Ramos (cell line): ENCODE results near the gene SPNS1.

Source experiments
- in situ Hi-C: fragments of 300-500 bp; cut with MboI; formaldehyde crosslinking; loops from one replicate; pipeline ENCODE4 v1.14.3; 2022; ENCODE audit warnings: low sequenced_read_pairs; ENCODE audit not compliant: unreplicated experiment

SPNS1 gene

GRCh38 chr16:29022196-29022595 lies 47.6 kb downstream of the SPNS1 start:
- in situ Hi-C loops = no loop called here

DNA sequence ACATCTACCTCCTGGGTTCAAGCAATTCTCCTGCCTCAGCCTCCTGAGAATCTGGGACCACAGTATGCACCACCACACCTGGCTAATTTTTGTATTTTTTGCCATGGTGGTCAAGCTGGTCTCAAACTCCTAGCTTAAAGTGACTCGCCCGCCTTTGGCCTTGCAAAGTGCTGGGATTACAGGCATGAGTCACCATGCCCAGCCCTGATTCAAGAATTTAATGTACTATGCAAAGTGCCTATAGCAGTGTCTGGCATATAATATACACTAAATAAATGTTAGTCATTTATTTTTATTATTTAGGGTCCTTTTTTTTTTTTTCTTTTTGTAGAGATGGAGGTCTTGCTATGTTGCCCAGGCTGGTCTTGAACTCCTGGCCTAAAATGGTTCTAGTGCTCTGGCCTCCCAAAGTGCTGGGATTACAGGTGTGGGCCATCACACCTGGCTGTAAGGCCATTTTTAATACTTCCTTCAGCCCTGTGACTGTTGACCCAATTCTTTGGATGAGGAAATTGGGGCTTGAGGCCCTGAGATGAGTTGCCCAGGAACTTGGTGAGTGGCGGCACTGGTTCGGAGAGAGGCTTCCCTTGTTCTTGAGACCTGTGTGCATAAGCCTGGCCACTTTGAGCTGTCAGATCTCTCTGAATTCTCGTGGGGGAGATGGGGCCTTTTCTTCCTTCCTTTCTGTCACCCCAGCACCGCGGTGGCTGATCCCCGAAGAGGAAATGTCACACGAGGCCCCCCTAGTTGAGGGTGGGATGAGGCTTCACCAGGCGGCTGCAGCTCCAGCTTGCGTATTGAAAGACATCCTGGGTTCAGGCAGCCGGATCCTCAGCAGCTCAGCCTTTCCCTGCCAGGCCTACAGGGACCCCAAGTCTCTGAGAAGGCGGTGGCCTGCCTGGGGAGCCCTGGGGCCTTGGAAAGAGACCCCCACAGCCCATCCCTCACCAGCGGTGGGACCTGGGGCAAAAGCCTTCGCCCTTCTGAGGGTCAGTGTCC lies 49.0 kb downstream of the SPNS1 start:
- in situ Hi-C loops = no loop called here

DNA sequence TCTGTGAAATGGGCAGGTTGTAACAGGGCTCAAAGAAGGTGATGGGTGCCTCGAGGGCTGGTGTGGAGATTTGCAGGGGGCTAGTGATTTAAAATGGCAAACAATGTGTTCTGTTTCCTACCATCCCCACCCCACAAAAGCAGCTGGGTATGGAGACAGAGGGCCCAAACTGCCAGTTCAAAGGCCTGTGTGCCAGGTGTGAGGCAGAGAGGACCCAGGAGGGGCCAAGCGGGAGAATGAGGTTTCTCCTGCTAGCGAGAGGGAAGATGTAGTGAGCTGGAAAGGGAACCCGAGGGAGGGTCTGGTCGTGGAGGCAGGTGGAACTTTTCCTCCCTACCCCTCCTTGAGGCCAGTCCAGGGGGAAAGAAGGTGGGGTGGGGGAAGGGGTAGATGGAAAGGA lies 49.7 kb downstream of the SPNS1 start:
- in situ Hi-C loops = no loop called here

GRCh38 chr16:29025218-29025617 lies 50.6 kb downstream of the SPNS1 start:
- in situ Hi-C loops = no loop called here

GRCh38 chr16:29025735-29026134 lies 51.2 kb downstream of the SPNS1 start:
- in situ Hi-C loops = no loop called here

DNA sequence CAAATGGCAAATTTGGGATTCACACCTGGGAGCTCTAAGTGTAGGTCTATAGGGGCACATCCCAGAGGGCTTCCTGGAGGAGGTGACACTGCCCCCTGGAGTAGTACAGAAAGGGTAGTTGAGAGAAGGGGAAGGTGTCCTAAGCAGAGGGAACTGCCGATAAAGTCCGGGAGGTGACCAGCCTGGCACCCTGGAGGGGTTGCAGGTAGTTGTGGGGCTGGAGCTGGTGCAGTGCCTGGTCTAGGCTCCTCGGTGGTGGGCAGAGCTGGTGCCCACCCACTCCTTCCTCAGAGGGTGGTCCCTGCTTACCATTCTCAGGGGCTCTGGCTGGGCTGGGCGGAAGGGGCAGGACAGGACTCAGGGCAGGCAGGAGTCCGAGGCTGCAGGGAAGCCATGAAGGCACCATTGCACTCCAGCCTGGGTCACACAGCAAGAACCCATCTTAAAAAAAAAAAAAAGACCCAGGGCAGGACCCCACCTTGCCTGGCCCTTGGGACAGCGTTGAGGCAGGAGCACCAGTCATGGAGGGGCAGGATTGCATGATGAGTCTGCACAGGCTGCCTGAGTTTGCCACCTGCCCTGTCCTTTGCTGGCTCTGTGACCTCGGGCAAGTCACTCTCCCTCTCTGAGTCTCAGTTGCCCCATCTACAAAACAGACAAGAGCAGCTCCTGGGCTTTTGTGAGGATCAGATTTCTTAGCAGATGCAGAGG lies 54.0 kb downstream of the SPNS1 start:
- in situ Hi-C loops = no loop called here

- in situ Hi-C loops = no loop called here
These were observed 54.8 kb downstream of the SPNS1 start for GRCh38 chr16:29029168-29029994.

GRCh38 chr16:29030086-29030840 lies 55.7 kb downstream of the SPNS1 start:
- in situ Hi-C loops = no loop called here
